Erythroblast (primary cell): ENCODE data around the gene CACNA1H.

Source experiments
- DNase-seq, 2 experiments: peaks; one replicate each; lab custom pipeline; 2025; lab: John Stamatoyannopoulos, UW
- GATA1 ChIP-seq: IDR thresholded peaks from 2 replicates; pipeline ENCODE4 v1.6.1; 2011; ENCODE audit warnings: low read depth, mild to moderate bottlenecking, control low read depth, low read length, moderate library complexity
- POLR2A ChIP-seq: IDR thresholded peaks from 2 replicates; pipeline ENCODE4 v1.6.1; 2011; ENCODE audit warnings: mild to moderate bottlenecking, low read length

Gene CACNA1H

DNA sequence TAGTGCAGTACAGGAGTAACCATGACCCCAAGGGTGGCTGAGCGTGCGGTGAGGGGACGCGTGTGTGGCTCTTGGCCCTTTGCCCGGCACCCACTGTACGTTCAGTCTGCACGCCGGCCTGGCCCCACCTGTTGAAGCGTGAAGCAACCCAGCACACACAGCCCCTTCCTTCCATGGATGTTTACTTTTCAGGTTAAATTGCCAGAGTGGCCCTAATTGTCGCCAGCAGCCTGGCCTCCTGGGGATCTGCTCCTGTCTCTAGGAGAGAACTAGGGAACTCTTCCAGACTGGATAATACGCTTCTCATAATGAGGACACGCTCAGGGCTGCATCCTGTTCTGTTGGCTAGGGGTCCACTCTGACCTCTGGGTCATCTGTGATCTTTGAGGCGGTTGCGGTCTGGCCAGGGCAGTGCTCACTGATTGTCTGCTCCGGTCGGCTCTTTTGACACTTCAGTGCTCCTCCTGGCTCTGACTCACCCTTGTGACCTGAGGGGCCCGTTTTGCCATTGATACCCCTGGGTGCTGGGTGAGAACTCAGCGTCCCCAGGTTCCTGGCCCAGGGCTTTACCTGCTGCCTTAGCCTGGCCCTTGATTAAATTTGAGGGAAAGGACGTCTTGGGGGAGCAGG lies 44.4 kb downstream of the CACNA1H start:
- no peak for DNase-seq
- TF ChIP-seq GATA1 = no peak
- peak; percentile 23 for TF ChIP-seq POLR2A

DNA sequence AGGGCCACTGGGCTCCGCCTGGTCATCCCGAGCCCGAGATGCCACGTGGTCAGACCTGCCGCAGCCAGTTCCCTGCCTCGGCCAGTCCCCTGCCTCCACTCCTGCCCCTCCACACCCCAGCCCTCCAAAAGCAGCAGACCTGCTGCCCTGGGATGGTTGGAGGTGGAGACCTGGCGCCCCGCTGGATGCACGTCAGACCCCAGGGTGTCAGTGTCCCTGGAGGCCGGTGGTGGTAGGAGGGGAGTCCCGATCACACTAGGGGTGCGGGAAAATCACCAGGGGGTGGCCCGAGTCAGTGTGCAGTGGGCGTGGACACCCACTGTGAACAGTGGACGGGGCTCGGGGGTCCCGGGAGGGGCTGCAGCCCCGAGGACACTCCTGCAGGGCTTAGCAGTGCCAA lies 45.3 kb downstream of the CACNA1H start:
- no peak for DNase-seq
- TF ChIP-seq POLR2A (no peak), GATA1 (no peak)

- DNase-seq = peak in 1 of 2 experiments; percentile 39
Observed at GRCh38 chr16:1198671-1199346, 45.9 kb downstream of the CACNA1H start.

GRCh38 chr16:1199347-1200013 lies 46.6 kb downstream of the CACNA1H start:
- DNase-seq = no peak
- TF ChIP-seq GATA1 (no peak), POLR2A (peak; percentile 12)

- DNase-seq = no peak
- TF ChIP-seq GATA1 (no peak), POLR2A (no peak)
Observed at GRCh38 chr16:1200014-1200627, 47.2 kb downstream of the CACNA1H start.

DNA sequence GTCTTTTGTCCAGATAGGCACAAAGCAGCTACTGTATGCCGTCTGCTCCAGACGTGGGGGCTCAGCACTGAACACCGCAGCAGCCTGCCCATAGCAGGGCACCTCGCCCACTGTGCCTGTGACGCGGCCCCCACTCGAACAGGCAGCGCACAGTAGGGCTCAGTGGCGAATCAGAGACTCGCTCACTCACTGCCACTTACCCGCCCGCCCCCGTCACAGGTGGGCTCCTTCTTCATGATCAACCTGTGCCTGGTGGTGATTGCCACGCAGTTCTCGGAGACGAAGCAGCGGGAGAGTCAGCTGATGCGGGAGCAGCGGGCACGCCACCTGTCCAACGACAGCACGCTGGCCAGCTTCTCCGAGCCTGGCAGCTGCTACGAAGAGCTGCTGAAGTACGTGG lies 48.5 kb downstream of the CACNA1H start:
- TF ChIP-seq POLR2A = no peak
- TF ChIP-seq GATA1 = no peak
- DNase-seq = no peak

DNA sequence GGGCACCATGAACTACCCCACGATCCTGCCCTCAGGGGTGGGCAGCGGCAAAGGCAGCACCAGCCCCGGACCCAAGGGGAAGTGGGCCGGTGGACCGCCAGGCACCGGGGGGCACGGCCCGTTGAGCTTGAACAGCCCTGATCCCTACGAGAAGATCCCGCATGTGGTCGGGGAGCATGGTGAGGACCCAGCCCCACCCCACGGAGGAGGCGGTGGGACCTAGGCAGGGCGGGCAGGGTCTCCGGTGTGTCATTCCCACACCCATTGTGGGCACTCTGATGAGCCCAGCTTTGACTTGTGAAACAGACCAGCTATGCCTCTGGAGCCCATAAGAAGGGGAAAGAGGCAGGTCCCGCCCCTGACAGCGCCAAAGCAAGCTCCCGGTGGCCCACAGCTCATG lies 49.4 kb downstream of the CACNA1H start:
- DNase-seq = no peak

GRCh38 chr16:1204933-1205332 lies 52.0 kb downstream of the CACNA1H start:
- DNase-seq = no peak
- TF ChIP-seq POLR2A (no peak), GATA1 (no peak)

More for the DNA sequence above, 49.4 kb downstream of the CACNA1H start:
- TF ChIP-seq POLR2A = no peak
- TF ChIP-seq GATA1 = no peak

DNA sequence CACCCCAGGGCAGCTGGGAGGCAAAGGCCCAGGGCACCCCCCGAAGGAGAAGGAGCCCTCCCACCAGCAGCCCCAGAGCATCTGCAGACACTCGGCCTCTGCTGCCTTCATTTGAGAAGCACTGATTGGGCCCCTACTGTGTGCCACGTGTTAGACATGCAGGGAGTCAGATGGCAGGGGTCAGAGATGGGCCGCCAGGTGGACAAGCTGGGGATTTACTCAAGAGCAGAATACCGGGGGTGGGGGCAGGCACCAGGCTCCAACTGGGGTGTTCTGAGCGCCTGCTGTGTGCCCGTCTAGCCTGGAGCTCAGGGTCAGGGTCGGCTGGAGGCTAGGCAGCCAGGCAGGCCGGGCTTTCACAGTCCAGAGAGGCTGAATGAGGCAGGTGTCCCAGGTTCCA lies 53.4 kb downstream of the CACNA1H start:
- DNase-seq = no peak
- TF ChIP-seq GATA1 = no peak
- no peak for TF ChIP-seq POLR2A

DNA sequence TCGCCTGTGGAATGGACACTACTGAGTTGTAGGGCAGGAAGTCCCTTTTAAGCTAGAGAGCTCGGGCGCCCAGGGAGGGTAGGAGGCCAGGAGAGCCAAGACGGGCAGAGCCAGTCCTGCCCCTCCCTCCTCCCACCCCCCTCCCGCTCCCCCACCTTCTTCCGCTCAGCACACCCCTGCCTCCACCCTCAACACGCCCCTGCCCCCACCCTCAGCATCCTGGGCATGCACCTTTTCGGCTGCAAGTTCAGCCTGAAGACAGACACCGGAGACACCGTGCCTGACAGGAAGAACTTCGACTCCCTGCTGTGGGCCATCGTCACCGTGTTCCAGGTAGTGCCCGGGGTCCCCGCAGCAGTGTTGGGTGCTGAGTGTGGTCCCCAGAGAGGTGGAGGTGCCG lies 53.9 kb downstream of the CACNA1H start:
- TF ChIP-seq GATA1 (no peak), POLR2A (no peak)
- no peak for DNase-seq

GRCh38 chr16:1208239-1208830 lies 55.4 kb downstream of the CACNA1H start:
- DNase-seq = no peak
- TF ChIP-seq GATA1 (no peak), POLR2A (peak; percentile 18)

- DNase-seq = no peak
- no peak for TF ChIP-seq GATA1
- no peak for TF ChIP-seq POLR2A
Observed at GRCh38 chr16:1209081-1209480, 56.2 kb downstream of the CACNA1H start.

GRCh38 chr16:1210461-1210860 lies 57.6 kb downstream of the CACNA1H start:
- DNase-seq = no peak
- TF ChIP-seq GATA1 (no peak), POLR2A (no peak)
